ENCODE data around the gene TGFBR3.

Gene TGFBR3

GRCh38 chr1:91885716-91886506, at the start of gene TGFBR3:
Gene TGFBR3 (minus strand): TSS chr1:91886151. CDS start chr1:91861531, 24,620 bp downstream.
- peak; percentile 56 for DNase-seq

DNA sequence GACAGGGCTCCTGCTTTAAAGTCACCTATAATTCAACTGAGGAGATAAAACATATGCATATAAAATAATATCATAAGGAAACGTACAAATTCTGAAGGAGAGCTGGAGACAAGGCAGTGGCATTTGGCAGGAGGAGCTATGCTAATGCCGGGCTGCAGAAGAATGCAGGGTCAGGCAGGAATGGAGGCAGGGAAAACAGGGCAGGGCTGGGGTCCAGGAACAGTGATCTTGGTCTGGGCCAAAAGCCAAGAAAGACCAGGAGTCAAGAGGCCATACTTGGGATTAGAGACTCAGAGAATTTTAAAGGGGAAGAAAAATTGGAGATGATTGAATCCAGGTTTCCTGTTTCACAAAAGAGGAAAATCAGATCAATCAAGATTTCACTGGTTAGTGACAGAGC, 43.3 kb upstream of the TGFBR3 start:
- no peak for DNase-seq

DNA sequence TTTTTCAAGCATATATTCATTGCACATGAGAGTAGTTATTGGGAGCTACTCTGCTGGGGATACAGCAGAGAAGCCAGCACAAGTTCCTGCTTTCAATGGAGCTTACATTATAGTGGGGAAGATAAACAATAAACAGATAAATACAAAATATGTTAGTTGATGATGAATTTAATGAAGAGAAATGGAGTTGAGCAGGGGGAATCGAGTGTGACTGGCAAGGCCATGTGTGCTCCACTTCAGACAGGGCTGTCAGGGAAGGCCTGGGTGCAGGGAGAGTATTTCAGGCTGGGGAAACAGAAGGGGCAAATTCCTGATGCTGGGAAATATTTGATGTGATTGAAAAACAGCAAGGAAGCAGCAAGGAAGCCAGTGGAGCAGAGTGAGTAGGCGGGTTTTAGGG, 42.1 kb upstream of the TGFBR3 start:
- DNase-seq, result no peak

GRCh38 chr1:91925644-91926435, 39.9 kb upstream of the TGFBR3 start:
- no peak for DNase-seq

GRCh38 chr1:91924146-91924545, 38.2 kb upstream of the TGFBR3 start:
- no peak for DNase-seq

GRCh38 chr1:91919962-91920361, 34.0 kb upstream of the TGFBR3 start:
- no peak for DNase-seq

DNA sequence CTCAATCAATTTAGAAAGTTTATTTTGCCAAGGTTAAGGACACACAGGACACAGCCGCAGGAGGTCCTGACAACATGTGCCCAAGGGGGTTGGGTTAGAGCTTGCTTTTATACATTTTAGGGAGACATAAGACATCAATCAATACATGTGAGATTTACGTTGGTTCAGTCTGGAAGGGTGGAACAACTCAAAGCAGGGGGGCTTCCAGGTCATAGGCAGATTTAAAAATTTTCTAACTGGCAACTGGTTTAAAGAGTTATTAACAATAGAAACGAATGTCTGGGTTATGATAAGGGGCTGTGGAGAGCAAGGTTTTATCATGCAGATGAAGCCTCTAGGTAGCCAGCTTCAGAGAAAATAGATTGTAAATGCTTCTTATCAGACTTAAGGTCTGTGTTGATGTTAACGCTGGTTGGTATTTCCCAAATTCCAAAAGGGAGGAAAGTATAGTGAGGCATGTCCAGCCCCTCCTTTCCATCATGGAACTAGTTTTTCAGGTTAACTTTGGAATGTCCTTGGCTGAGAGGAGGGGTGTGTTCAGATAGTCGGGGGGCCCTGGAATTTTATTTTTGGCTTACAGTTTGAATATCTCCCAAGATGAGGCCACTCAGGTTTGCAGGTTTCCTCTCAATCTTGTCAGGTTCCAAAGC, 31.0 kb upstream of the TGFBR3 start:
- DNase-seq, result no peak

GRCh38 chr1:91916046-91916445, 30.1 kb upstream of the TGFBR3 start:
- DNase-seq, result no peak

DNA sequence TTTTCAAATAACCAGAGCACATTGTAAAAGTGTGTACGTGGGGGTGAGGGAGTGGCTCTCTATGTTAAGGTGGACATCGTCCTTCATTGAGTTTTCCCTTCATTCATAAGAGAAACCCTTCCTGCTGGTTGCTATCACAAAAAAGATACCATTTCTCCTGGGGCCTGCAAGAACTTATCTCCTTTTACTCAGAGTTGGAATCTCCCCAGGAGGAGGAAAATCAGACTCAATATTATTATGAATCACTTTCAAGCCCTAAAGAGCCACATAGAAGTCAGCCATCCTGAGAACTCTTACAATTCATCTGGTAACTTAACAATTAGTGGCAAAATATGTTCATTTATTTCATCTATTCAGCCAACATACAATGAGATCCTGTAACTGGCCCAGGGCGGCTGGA, 27.1 kb upstream of the TGFBR3 start:
- no peak for DNase-seq

DNA sequence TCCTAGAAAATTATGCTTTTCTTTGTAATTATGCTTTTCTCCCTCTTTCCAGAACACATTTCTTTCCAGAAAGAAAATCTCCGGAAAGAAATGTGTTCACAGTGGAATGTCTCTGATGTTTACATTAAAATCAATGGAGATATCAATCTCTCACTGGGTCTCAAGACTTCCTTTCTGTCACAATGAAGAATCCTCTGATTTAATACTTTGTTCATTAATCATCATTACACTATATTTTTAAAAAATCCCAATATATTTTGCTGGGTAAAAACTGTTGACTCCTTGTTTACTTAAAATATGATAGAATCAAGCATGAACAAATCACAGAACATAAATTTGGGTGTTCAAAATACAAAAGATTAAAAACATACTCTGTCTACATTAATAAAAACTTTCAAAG, 26.3 kb upstream of the TGFBR3 start:
- no peak for DNase-seq

GRCh38 chr1:91901231-91901630, 15.3 kb upstream of the TGFBR3 start:
- no peak for DNase-seq

DNA sequence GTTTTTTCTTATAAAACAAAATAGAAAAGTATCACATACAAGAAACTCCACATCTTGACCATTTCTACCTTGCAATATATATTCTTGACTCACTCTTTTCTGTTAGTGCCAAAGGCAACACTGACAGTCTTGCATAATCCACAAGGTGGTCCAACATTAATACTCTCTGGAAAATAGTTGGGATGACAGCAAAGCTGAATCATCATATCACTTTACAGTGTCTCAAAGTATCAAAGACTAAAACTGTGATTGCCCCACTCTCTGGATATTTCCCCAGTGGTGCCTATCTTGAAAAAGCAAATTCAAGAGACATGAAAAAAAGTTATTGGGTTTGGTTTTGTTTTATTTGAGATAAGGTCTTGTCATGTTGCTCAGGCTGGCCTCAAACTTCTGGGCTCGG, 14.6 kb upstream of the TGFBR3 start:
- no peak for DNase-seq

GRCh38 chr1:91897016-91897415, 11.1 kb upstream of the TGFBR3 start:
- DNase-seq, result no peak

DNA sequence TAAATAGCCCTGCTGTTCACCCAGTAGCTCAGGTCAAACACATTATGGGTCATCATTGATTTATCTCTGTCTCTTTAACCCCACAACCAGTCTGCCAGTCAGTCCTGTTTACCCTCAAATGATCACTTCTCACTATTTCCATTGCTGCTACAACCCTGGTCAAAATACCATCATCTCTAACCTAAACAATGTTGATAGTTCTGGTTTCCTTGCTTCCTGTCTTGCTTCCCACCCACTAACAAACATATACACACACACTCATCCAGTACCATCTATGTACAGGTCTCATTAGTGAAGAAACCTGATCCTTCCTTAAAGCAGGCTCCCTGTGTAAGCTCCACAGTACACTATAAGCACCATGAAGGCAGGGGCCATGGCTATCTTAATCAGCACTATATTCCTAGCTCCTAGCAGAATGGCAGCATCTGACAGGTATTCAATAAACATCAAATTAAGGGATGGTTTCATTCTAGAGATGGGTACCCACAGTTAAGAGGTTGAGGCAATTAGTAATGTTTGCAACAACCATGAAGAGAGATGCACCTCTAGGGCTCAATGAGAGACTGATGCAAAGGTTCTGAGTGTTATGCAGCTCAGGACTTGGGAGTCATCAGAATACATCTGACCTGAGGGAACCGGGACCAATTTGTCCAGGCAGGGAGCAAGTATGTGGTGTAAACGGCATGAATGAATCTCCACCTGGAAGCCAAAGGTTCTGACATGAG, 10.0 kb upstream of the TGFBR3 start:
- no peak for DNase-seq

DNA sequence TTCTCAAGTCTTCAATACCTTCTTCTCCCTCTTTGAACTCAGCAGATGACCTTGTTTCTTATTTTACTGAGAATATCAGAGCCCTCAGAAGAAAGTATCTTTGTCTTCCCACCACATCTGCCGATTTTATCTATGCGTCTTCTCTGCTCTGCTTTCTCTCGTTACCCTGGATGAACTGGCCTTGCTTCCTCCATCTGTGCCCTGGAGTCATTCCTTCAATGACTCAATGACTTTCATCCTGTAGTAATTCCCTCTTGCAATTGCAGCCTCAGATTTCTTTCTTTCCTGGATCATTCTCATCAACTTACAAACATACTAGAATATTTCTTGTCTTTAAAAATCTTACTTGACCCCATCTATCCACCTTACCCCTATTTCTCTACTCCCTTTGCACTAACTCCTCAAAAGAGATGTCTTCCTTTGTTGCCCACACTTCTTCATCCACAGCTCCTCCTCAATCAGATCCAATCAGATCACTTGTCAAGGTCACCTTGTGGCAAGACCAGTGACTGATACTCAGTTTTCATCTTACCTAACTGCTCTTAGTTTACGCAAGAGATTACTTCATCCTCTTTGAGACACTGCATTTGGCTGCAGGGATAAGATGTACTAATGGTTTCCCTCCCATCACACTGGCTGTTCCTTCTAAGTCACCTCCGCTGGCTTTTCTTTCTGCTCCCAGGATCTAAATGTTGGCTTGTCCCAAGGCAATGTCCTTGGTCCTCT, 8.2 kb upstream of the TGFBR3 start:
- no peak for DNase-seq

- DNase-seq, result no peak
Observed at GRCh38 chr1:91891969-91892368, 6.0 kb upstream of the TGFBR3 start.

DNA sequence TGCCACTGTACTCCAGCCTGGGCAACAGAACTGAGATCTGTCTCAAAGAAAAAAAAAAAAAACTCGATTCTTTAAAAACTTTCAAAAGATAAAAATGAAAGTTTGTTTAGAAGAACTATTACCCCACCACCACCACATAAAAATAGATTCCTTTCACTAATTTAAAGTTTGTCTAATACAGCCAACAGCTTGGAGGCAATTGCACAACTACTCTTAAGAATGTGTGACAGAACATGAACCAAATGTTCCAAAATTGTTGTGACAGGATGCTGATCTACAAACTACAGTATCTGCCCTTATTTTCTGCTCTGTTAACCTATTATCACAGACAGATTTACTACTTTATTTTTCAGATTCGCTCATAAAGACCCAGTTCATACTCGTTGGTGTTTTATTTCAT, 5.5 kb upstream of the TGFBR3 start:
- no peak for DNase-seq

DNA sequence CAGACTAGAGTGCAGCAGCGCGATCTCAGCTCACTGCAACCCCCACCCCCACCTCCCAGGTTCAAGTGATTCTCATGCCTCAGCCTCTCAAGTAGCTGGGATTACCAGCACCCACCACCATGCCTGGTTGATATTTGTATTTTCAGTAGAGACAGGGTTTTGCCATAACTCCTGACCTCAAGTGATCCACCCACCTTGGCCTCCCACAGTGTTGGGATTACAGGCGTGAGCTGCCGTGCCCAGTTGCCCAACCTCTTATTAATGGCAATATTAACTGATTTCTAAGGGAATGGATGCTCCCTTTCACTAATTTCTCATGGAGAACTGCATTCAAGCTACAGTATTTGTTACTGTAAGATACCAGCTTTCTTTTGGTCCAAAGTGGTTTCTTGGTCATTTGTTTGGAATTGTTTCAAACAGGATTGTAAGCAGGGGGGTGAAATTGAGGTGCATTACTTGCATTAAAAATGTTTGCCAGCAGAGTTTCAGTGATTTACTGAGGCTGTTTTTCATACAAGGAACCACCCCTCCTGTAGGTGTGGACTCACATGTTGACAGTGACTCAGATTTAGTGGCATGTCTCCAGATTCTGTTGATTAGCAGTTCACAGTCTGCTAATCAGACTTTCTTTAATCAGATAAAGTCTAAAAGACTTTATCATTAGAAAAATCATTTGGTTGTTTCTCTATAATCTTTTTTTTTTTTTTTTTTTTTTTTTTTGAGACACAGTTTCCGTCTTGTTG, 3.9 kb upstream of the TGFBR3 start:
- DNase-seq, result no peak

DNA sequence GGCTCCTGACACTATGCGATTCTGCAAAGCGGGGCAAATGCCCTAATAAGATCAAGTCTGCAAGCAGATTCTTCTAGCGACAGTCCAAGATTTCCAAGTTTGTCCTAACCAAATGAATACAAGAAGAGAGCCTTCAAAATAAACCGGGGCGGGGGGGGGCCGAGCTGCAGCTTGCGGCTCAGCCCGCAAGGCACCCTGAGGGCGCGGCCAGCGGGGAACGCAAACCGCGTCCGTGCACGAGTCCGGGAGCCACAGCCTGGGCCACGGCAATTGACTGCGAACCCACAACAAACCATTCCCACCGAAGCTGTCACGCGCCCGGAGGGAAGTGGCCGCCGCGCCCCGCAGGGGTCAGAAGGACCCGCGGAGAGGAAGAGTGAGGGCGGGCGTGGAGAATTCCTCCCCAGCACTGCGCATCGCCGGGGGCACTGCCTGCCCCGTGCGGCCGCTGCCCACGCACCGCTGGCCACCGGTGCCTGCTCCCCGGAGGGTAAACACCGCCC, 687 bp downstream of the TGFBR3 start:
- no peak for DNase-seq

DNA sequence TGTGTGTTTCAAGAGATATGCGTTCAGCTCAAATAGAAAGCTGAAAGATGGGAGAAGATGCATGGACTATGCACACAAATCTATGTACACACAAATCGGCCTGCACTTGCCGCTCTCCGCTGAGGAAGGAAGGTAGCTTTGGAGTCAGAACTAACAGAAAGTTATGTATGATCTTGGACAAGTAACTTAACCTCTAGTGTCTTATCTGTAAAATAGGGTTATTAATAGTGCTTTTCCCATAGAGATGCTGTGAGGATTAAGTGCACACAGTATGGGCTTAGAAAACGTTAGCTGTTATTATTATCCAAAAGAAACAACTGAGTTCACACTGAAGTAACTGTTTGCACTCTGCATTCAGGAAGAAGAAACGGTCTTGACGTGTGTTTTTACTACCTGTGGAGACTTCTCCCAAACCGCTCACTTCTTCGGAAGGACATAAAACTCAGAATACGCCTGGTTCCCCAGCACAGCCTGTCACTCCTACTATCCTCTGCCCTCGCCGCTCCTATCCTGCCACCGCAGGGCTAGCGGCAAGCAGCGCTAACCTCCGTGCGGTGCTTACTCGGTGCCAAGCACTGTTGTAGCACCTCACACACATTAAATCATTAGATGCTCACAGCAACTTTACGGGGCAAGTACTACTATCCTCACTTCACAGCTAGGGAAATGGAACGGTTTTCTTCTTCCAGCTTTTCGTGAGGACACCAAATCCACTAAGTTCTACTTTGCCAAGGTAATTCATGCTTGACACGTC, 1.3 kb downstream of the TGFBR3 start:
- DNase-seq, result no peak

- DNase-seq, result no peak
Observed at GRCh38 chr1:91883470-91883869, 2.5 kb downstream of the TGFBR3 start.
